GM18909 (cell line): ENCODE data around the gene CCDC78.
A peak's percentile ranks its signal among the peaks of the same experiment; 100 is the strongest.

ENCODE experiments used
- ATAC-seq: cut with Tn5 transposase; IDR thresholded peaks from one replicate; pipeline ENCODE4 v1.9.1; 2021; ENCODE audit warnings: mild to moderate bottlenecking; ENCODE audit not compliant: unreplicated experiment, poor library complexity

CCDC78 gene

DNA sequence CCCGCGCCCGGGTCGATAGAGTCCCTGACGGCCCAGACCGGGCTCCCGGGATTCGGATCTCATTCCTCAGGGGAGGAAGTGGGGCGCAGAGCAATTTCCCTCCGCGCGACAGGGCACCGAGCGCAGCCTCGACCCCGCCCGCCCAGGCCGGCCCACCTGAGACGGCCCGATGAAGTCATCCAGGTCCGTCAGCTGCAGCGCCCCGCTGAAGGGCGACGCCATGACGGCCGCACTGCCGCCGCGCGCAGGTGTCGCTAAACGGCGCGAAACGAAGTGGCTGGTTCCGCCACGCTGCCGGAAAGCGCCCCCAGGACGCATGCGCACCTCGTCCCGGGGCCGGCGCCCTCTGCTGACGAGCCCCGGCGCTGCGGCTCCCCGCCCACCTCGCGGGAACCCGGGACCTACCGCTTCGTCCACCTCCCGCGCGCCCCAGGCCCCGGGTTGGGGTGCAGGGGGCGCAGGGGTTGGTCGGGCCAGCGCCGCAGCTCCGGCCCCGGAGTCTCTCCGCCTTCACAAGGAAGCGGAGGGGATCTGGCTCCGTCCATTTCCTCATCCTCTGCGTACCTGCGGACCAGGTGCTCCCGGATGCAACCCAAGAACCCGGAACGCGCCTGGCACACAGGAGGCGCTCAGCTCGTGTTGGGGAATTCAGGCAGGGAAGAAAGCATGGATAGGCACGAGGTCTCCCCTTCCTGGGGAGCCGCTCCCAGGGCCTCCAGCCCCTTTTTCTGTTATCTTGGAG is 14.7 kb upstream of the CCDC78 start, which contains the start of gene CIAO3:
Gene CIAO3, minus strand, starts transcription at position 234 of the 742 bp plus-strand sequence. Its CDS starts 12 bp downstream, at position 222.
- ATAC-seq = peak; percentile 77

DNA sequence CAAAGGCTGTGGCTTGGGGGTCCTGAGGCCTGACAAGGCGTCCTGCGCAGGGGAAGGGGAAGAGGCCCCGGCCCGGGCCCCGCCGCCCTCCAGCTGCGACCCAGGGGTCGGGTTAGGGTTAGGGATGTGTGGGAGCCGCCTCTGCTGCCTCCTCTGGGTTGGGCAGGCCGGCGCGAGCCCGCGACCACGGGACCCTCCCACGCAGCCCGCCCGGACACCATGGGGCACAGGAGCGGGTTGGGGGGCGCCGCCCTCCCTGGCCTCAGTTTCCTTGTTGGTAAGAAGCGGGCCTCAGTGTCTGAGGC is 14.2 kb upstream of the CCDC78 start:
- peak; percentile 22 for ATAC-seq

DNA sequence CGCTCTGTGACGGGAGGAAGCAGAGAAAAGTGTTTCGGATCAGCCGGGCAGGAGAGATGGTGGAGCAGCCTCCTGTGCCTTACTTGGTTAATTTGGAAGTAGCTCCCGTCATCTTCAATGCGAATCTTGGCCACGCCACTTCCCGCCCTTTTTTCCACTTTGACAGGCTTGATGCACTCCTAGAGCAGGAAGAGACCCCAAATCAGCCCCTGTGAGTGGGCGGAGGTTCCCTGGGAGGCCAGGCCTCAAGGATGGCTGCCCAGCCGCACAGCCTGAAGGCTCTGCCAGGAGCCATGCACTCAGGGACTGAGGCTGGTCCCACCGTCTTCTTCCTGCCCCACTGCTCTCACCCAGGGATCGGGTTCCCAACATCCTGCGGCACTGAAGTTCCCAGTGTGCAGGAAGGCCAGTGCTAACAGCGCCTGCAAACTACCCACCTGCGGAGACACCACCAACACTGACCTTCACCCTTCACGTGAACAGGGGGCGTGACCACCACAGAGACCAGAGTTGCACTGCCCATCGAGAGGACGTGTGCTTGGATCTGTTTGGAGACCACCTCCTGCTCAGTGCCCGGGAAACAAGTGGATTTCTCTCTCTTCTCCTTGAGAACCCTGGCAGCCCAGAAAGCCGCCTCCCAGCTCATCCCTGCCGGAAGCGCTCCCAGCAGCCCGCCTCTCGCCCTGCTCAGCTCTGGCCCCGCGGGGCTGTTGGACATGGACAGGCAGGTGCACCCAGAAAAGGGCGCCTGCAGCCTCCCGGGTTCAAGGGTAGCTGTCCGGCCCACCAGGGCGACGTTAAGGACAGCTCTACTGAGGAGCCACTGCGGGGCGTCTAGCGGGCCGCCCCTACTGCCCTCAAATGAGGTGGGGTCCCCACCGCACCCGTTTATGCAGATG is 13.6 kb upstream of the CCDC78 start:
- no peak for ATAC-seq

DNA sequence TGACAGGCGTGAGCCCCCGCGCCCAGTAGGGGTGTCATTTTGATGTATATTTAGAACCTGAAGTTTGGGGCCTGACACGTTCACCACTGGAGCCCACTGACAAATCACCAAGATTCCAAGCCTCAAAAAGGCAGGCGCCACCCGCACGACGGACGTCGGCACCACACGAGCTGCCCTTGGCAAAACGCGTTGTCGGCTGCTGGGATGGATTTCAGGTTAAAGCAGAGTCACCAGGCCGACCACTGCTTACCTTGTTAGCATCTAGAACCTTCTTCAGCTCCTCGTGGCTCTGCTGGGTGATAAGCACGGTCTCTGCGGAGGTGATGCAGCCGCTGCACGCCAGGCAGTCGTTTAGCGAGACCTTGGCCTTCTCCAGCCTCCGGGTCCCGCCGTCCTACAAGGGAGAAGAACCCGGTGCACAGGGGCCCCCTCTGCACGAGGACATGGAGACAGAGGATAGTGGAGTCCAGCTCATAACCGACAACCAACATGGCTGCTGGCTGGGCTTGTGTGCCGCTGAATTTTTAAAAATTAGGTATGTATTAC is 10.8 kb upstream of the CCDC78 start:
- no peak for ATAC-seq

DNA sequence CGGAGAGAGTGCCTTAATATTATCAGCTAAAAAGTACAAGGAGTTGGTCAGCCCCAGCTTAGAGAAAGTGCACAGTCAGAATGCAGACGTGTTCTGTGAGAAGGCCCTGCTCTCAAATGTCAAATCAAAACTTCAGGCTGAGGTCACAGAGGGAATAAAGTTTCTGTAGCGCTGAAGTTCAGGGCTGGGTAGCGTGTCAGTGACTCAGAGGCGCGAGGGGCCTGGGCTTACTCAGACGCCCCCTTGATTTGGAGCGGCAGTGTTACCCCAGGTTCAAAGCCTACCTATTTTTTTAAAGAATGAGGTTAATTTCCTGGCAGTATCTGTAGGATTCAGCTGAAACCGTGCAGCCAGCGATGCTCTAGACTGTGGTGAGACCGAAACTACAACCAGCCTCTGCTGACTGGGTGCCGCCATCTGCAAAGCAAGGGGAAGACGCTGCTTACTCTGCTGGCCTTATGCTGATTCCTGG is 9.8 kb upstream of the CCDC78 start:
- ATAC-seq = no peak

DNA sequence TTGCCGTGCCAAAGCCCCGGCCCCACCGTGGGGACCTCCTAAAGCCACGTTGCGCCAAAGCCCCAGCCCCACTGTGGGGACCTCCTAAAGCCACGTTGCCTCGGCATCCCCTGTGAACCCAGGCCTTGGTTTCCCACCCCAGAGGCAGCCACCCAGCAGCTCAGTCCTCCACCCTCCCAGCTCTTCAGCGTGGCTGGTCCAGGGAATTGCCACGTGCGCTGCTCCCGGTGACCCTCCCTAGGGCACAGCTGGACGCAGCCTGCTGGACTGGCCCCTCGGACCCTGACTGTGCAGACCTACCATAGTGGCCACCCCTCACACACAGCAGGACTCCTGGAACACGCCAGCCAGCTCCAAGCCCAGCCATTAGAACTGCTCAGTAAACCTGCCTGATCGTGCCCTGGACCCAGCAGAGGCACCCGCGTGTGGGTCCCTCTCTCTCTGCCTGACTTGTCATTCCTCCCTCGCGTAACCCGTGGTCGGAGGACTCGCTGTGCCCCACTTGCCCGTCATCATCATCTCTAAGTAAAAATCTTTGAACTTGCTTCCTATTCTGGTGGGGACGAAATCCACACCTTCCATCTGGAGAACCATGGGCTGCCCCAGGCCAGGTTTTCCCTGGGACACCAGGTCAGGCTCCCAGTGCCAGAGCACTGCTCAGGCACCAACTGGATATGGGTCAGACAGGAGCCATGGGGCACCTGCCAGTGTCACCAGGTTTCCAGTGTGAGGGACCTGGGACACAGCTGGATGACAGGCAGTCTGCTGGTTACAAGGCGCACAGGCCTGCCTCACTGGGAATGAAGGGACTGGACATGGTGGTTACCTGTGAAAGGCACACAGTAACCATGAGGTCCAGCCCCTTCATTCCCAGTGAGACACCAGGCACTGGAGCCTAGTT is 9.0 kb upstream of the CCDC78 start:
- no peak for ATAC-seq

DNA sequence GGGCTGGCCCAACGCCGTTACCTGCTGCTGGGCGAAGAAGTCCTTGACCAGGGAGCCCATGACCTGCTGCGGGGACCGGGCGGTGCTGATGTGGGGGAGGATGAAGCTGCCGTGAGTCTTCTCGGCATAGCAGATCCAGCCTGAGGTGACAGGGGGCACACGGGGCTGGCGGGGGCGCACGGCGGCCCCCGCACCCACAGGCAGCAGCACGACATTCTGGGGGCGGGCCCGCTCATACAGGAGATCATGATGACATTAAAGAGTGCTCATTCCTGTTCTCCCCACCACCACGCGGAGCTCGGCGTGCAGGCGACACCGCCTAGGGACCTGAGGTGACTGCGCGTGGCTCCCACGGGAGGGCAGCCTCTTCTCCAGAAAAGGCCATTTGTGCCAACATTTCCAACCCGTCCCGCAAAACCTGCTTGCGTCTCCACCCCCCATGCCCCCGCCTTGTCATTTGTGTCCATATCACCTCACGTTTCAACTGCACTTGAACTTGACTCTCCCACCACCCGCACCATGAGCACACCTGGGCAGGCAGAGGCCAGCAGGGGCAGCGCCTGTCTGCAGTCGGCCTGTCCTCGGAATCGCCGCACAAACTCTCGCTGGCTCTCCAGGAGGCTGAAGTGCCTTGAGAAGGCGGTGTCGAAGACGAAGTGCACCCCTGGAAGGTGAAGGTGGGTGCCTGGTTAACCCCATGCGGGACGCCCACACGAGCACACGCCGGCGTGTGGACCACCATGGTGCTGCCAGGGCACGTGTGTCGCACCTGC is 8.2 kb upstream of the CCDC78 start:
- no peak for ATAC-seq

DNA sequence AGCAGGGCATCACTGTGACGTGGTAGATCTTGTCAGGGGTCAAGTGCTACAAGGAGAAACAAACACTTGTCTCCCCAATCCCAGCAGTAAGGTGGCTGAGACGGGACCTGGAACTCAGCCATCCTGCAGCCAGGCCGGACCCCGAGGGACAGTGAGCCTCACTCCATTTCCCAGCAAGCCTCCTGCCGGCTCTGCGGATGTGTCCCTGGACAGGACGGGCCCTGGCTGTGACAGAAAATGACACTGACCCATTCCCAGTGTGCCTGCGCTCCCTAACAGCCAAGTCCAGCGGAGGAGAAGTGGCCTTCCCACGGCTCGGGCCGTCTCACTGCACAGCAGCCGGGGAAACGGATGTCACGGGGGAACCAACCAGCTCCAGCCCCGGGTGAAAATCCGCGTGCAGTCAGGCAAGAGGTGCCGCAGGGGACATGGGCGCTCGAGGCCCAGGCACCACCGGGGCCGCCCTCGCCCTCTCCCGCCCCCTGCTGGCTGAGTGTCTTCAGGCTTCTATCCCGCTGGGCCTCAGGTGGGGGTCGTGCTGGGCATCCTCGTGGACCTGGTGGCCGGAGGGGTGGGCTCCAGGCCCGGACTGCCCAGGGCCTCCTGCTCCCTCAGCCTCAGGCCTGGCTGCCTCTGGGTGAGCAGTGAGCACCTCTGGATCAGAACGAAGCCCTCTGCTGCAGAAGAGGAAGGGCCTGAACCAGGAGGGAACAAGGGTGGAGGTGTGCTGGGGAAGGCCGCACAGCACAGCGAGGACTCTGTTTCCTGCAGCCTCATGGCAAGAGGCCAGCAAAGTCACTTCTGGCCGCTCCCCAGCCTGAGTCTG is 7.4 kb upstream of the CCDC78 start:
- no peak for ATAC-seq

DNA sequence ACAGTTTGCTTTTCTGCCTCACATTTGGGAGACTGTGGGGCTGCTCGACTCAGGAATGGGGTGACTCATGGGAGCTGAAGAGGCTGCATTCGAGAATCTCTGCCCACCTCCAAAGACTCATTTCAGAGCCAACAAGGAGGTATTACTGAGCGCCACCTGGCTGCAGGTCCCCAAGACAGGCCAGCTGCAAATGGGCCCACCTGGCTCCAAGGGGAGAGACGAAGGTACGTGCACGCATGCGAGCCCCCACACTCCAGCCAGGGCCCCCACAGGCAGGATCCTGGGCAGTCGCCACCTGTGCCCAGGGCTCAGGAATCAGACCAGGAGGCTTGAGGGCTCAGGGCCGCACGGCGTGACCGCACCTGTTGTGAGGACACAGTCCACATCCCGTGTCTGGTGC is 6.7 kb upstream of the CCDC78 start:
- no peak for ATAC-seq

DNA sequence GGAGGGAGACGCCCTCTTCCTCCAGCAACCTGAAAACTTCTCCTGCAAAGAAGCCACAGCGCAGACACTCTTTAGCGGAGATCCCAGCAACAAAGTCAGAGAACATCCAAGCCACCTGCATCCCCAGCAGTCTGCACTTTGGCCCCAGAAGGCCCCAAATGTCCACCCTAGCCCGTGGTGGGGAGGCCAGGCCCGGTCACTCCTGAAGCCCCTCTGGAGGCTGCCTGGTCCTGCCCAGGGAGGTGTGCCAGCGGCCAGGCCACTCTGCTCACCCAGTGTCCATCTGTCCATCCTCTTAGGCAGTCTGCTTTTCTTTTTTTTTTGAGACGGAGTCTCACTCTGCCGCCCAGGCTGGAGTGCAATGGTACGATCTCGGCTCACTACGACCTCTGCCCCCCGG is 6.1 kb upstream of the CCDC78 start:
- ATAC-seq = no peak

DNA sequence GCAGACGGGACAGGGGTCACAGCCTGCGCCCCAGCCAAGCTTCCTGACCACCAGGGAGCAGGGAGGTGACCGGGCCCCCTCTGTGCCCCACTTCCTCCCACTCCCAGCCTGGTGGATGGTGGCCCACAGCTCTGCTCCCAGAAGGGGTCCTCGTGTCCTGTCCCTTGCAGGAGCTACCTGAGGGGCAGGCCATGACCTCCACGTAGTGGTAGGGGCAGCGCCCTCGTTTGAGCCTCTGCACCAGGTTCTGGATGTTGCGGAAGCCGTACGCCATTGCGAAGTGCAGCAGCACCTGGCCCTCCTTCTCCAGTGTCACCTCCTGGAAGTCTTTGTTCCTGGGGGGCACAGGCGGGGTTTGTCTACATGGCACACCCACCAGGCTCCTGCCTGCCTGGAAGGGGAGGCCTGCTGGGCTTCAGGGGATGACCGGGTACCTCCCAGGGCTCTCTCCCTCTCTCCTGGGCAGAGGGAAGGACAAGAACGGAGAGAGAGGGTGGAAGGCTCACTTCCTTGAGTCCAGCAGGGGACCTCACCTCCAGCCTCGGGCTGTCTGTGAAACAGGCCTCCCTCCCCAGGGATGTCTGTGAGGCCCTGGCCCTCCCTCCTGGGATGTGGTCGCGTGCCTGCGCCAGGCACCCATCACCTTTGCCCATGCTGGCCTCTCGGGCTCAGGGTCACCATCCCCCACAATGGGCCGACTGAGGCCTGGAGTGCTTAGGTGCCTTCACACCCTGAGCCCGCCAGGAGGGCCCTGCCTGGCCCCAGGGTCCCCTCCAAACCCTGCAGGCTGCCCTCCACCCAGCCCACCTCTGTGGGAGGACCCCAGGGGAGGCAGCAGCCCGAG is 4.6 kb upstream of the CCDC78 start:
- ATAC-seq = no peak

DNA sequence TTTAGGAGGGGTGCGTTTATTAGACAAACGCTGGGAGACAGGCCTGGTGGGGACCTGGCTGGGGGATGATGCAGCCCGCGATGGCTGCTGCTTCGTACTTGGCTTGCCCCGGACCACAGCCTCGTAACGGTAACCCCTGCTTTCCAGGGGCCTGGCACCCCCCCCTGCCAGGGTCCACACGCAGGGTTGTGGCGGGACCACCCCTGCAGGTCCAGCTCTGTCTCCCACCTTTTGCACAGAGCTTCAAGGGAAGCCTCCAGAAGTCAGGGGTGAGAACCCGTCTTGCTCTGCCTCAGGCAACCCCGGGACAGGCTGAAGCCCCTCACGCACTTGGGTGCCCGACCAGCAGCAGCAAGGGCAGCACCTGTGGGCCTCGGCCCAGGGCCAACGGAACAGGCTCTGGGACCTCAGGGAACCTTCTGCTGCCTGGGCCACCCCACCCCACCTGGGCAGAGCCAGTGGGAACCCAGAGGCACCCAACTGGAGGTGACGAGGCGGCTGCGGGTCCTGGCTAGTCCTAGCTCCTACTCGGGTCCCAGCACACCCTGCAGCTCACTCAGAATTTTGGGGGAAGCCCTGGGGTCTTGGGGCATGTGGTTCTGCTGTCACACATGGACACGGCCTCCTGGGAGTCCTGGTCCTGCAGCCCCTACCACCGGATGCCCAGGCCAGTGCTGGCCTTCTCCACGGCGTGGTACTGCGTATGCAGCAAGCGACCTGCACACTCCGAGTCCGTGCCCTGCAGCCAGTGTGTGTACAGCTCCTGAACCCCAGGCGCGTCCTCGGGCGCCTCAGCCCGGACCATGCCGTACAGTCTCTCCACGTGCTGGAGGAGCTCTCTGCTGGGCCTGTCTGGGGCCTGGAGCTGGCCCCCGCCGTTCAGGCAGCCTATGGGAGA is 3.8 kb upstream of the CCDC78 start:
- no peak for ATAC-seq

DNA sequence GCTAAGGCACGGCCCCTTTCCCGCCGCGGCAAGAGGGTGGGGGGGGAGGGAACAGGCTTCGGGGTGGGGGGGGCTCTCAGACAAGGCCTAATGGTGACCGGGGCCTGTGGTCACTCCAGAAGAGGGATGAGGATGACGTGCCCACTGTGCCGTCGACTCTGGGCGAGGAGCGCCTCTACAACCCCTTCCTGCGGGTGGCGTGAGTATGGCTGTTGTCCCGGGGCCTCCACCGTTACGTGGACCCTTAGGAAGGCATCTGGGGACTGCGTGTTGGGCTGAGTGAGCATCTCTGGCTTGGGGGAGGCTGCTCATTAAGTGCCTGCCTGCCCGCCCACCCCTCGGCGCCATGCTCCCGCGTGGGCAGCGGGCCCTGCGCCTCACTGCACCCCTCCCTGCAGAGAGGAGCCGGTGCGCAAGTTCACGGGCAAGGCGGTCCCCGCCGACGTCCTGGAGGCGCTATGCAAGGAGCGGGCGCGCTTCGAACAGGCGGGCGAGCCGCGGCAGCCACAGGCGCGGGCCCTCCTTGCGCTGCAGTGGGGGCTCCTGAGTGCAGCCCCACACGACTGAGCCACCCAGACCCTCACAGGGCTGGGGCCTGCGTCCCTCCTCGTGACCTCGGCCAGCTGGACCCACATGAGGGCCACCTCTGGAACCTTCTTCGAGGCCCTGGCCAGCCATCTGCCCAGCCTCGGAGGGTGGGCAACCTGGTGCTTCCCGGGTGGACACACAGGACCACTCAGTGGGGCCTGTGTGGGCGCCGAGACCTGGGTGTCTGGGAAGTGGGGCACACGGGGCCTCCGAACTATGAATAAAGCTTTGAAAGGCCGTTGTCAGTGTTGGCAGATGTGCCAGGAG is 2.9 kb upstream of the CCDC78 start:
- no peak for ATAC-seq

DNA sequence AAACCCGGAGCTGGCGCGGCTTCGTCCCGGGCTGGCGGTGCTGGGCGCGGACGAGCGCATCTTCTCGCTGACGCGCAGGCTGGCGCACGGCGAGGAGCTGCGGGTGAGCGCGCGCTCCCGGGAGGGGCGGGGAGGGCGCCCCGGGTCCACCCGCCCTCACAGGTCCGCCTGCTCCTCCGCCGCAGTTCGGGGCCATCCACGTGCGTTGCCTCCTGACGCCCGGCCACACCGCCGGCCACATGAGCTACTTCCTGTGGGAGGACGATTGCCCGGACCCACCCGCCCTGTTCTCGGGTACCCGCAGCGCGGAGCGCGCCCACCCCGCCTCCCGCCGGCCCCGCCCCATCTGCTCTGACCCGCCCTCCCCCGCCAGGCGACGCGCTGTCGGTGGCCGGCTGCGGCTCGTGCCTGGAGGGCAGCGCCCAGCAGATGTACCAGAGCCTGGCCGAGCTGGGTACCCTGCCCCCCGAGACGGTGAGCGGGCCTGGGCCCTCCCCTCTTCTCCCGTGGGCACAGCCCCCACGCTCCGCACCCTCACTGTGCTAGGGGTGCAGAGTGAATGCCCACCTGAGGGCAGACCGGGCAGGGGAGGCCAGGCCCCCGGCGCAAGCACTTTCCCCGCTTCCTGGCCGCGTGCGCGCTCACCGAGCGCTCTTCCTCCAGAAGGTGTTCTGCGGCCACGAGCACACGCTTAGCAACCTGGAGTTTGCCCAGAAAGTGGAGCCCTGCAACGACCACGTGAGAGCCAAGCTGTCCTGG is 2.1 kb upstream of the CCDC78 start:
- ATAC-seq = no peak

DNA sequence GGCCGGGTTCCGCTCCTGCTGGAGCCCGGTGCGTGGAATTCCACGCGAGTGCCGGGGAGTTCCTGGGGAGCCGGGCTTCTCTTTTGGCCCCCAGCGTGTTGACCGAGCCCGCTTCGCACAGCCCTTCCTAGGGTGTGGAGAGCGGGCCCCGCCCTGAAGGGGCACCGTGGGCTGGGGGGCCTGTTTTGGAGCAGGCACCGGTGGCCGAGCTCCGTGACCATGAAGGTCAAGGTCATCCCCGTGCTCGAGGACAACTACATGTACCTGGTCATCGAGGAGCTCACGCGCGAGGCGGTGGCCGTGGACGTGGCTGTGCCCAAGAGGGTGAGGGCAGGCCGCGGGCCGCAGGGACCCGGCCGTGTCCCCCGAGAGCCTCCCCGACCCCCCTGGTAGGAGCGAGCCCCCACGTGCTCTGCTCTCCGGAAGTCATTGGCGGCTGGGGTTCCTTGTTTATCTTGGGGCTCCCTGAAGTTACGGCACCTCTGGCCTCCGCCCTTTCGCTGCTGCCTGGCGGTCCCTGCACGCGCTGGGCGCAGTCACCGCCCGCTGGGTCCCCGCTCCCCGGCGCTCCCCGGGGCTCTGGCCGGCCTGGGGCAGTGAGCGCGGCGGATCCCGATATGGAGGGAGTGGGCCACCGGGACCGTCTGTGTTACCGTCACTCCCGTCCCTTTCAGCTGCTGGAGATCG is 1.2 kb upstream of the CCDC78 start:
- no peak for ATAC-seq
